NCI-H2171 treated with DMSO at 0.1 percent for 48 hours (cell line): ENCODE measurements around the gene MTMR8.

Source experiments
- DNase-seq: peaks from one replicate; lab custom pipeline; 2025; lab: John Stamatoyannopoulos, UW

The MTMR8 gene

DNA sequence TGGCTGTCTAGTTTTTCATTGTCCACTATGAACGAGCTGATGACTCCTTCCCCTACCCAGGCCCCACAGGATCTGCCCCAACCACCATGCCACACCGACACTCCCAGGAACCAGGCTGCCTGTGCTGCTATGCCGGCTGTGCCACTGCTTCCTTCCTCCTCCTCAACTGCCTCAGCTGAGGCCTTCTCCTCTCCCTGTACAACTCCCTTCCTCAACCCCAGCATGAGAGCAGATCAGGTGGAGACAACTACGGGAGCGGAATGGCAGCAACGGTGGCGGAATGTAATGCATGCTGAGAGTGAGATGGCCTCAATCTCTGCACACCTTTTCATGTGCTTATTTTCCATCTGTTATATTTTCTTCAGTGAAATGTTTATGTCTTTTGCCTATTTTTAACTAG lies 88.5 kb downstream of the MTMR8 start:
- DNase-seq = no peak

DNA sequence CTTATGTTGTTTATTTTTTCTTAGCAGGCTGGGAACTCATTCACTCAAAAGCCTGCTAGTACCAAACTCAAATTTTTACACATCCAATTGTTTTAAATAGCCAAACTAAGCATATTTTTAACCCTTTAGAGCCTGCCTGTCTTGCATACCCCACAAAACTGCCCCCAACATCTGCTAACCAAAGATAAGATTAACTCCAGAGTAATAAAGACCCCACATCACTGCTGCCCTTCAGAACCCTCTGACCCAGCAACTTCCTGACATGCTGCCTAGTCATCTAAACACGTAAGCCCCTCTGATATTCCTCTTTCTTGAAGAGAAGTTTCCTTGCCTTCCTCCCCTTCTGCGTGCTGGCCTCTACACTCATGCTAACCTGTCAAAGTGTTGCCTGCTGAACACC lies 104.1 kb downstream of the MTMR8 start:
- DNase-seq = no peak

DNA sequence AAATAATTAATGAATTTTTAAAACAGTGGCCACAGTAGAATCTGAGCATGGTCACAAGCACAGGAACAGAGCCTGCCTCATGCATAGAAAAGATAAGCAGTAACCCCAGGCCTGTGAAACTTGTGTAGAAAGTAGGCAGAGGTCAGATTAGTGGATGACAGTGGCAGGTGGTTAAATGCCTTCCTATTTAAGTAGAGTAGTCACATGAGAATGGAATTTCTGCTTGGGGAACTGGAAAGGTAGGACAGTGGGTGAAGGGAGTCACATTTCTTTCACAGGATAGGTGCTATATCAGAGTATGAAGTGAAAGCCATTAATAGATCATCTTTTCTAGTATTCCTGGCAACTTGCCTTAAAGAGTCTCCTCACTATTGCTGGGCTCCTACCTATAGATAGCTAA lies 130.0 kb downstream of the MTMR8 start:
- DNase-seq = no peak

DNA sequence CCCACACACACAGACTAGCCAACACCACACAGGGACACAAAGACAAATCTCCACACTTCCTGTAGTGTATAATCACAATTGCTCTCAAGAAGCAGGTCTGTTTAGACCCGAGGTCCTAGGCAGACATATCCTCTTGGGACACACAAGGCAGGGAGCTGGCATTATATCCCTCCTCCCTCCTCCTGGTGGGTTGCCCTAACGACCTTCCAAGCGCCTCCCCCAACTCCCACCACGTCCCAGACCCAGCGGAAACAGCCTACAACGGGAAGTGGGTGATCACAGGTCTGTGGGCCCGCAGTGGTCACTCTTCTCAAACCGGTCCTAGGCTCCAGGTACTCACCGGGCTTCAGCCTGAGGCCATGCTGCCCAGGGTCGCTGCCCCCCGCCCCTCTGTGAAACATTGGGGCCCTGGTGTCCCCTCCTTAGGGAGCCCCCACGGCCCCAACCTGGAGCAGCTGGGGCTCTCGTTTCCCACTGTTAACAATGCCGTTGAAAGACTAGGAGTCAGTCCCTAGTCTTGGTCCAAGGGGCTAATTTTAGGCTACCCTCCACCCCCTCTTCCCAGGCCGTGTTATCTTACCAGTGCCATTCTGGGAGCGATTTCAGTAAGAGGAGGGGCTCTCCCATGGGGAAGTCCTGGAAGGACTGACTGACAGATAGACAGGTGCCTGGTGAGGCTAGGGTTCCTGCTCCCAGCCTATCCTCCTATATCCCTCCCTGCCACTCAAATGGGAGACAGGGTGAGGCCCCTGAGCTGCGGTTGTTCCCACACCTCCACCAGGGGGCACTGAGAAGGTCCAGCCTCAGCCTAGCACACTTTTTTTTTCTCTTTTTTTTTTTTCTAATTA lies 164.9 kb downstream of the MTMR8 start, which contains the start of gene ASB12:
ASB12 (minus strand) TSS at position 485 of the 848 bp plus-strand sequence. CDS start 4,957 bp downstream, outside the sequence.
- DNase-seq = no peak

DNA sequence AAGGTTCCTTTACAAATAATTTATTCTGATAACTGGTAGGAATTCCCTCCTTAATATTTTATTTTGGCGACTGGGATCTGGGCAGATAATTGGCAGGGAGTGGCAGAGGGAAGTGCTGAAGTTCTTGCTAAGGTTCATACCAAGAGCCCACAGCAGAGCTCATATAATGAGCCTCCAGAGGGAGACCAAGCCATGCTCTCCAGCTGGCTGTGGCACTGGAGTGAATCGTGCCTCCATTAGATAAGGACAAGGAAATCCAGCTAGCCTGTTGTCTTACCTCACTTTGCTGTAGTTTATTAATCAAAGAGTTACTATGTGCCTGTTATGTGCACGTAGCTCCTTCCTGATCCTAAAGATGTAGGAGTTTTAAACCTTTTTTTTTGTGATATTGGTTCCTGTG lies 166.1 kb downstream of the MTMR8 start:
- DNase-seq = no peak
